Lung (tissue), 12 donors: ENCODE results near the gene ZNF385A. TPM values are rescaled to one million over a fixed set of nuclear protein-coding genes. Genes with fewer than 3 reads are reported as not detected.

Source experiments
- ATAC-seq: fragments of 200-7000 bp; cut with Tn5 transposase; one replicate; pipeline ENCODE4 v1.9.1; 2020; ENCODE audit warnings: moderate number of reproducible peaks; ENCODE audit not compliant: insufficient read depth, low FRiP score
- DNase-seq, 3 donors: peaks; one replicate each; pipeline ENCODE4 v3.0.0-alpha.2; 2013 to 2017
- H3K27ac ChIP-seq, 2 donors: one replicate each; pipeline ENCODE4 v1.5.1; 2013; ENCODE audit warnings: mild to moderate bottlenecking in 2 of 2, moderate library complexity in 2 of 2, control low read depth in 1 of 2, inconsistent platforms in 1 of 2, low read depth in 1 of 2, low read length in 1 of 2
- H3K27me3 ChIP-seq, 3 donors: one replicate each; pipeline ENCODE4 v1.5.1; 2013; ENCODE audit warnings: low read length in 2 of 3; ENCODE audit not compliant: control insufficient read depth in 3 of 3, insufficient read depth in 3 of 3
- H3K36me3 ChIP-seq, 4 donors: one replicate each; pipeline ENCODE4 v1.5.1; 2013; ENCODE audit warnings: low read length in 4 of 4, mild to moderate bottlenecking in 1 of 4, moderate library complexity in 1 of 4; ENCODE audit not compliant: control insufficient read depth in 4 of 4, insufficient read depth in 4 of 4
- H3K4me1 ChIP-seq, 5 donors: one replicate each; pipeline ENCODE4 v1.5.1; 2013; ENCODE audit warnings: low read length in 5 of 5, mild to moderate bottlenecking in 2 of 5, moderate library complexity in 1 of 5; ENCODE audit not compliant: control insufficient read depth in 5 of 5, insufficient read depth in 5 of 5
- H3K4me3 ChIP-seq: one replicate; pipeline ENCODE4 v1.5.1; 2013; ENCODE audit warnings: mild to moderate bottlenecking, control low read depth, moderate library complexity
- H3K9ac ChIP-seq, 2 donors: one replicate each; pipeline ENCODE4 v1.5.1; 2013; ENCODE audit warnings: low read length in 2 of 2, control low read depth in 1 of 2; ENCODE audit not compliant: insufficient read depth in 1 of 2
- H3K9me3 ChIP-seq, 4 donors: one replicate each; pipeline ENCODE4 v1.5.1; 2013; ENCODE audit warnings: low read length in 3 of 4, mild to moderate bottlenecking in 1 of 4, moderate library complexity in 1 of 4; ENCODE audit not compliant: control insufficient read depth in 4 of 4, insufficient read depth in 3 of 4
- WGBS, 2 donors: extraction: QIAGEN DNeasy Blood & Tissue Kit; methylation state at CpG; one replicate each; pipeline ENCODE4 v1.1.7; 2013; 5-methylcytosine and 5-hydroxymethylcytosine counted together
- polyA plus RNA-seq, 2 donors: library from polyadenylated mRNA; stranded (reverse); fragments of 200-250 nt; gene quantifications; one replicate each; pipeline ENCODE4 v1.2.1, GENCODE V29; 2013
- total RNA-seq, 2 donors: library from RNA; depleted of rRNA in 1 of 2; stranded (reverse); fragments of >200 nt in 1 of 2; gene quantifications; one replicate each; pipeline ENCODE4 v1.2.1, GENCODE V29; 2014 to 2021
- TF ChIP-seq, protein P1 (sequence below): IDR thresholded peaks from 2 replicates; pipeline ENCODE4 v1.5.1; 2012; ENCODE audit warnings: mild to moderate bottlenecking; ENCODE audit errors: control extremely low read depth, extremely low read depth
- donor health status: control.
- donor health status: control.
- donor health status: Bipolar disorder and iron deficiency.
- donor health status: healthy.
- donor health status: DM: yes; HTN: yes; CAD: no.

ZNF385A gene
- total and polyA plus RNA-seq, 4 donors = 7.6 to 26.1 (median 16.6) TPM

- peaks cover 0 to 8% (median 0%) of the 10 kb centered on the region in 3 donors for H3K27me3 ChIP-seq
- peaks cover 0 to 3% (median 0%) of the 10 kb centered on the region in 4 donors for H3K36me3 ChIP-seq
- 4 to 12% methylated on average over 22 to 25 of the region's 25 CpGs for WGBS, 2 donors
- H3K9ac ChIP-seq = peak overlapping the region; percentile 37 to 84
- ATAC-seq (no peak), DNase-seq (peak; percentile 51 to 67 (median 58))
- H3K4me3 ChIP-seq = peak overlapping the region; percentile 96
- peak overlapping the region; percentile 94 to 99 for H3K27ac ChIP-seq
- H3K4me1 ChIP-seq = peaks cover 4 to 38% (median 28%) of the 10 kb centered on the region in 5 donors
- H3K9me3 ChIP-seq = no peaks in the 10 kb centered on the region
- TF ChIP-seq, protein P1, sequence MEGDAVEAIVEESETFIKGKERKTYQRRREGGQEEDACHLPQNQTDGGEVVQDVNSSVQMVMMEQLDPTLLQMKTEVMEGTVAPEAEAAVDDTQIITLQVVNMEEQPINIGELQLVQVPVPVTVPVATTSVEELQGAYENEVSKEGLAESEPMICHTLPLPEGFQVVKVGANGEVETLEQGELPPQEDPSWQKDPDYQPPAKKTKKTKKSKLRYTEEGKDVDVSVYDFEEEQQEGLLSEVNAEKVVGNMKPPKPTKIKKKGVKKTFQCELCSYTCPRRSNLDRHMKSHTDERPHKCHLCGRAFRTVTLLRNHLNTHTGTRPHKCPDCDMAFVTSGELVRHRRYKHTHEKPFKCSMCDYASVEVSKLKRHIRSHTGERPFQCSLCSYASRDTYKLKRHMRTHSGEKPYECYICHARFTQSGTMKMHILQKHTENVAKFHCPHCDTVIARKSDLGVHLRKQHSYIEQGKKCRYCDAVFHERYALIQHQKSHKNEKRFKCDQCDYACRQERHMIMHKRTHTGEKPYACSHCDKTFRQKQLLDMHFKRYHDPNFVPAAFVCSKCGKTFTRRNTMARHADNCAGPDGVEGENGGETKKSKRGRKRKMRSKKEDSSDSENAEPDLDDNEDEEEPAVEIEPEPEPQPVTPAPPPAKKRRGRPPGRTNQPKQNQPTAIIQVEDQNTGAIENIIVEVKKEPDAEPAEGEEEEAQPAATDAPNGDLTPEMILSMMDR = no peak
These were observed 33.3 kb upstream of the ZNF385A start for GRCh38 chr12:54417712-54418440.

- Histone ChIP-seq H3K36me3 (peaks cover 0 to 3% (median 0%) of the 10 kb centered on the region in 4 donors), H3K9ac (peak overlapping the region in 1 of 2 donors; percentile 84), H3K4me1 (peaks cover 4 to 38% (median 33%) of the 10 kb centered on the region in 5 donors), H3K4me3 (peak overlapping the region; percentile 96), H3K27me3 (peaks cover 0 to 8% (median 0%) of the 10 kb centered on the region in 3 donors), H3K27ac (peak overlapping the region; percentile 66 to 99), H3K9me3 (no peaks in the 10 kb centered on the region)
- ATAC-seq (no peak), DNase-seq (no peak)
- 37 to 41% methylated on average over 5 of the region's 5 CpGs for WGBS, 2 donors
- TF ChIP-seq, protein P1 = no peak
These were observed 32.4 kb upstream of the ZNF385A start for GRCh38 chr12:54416687-54417603.

DNA sequence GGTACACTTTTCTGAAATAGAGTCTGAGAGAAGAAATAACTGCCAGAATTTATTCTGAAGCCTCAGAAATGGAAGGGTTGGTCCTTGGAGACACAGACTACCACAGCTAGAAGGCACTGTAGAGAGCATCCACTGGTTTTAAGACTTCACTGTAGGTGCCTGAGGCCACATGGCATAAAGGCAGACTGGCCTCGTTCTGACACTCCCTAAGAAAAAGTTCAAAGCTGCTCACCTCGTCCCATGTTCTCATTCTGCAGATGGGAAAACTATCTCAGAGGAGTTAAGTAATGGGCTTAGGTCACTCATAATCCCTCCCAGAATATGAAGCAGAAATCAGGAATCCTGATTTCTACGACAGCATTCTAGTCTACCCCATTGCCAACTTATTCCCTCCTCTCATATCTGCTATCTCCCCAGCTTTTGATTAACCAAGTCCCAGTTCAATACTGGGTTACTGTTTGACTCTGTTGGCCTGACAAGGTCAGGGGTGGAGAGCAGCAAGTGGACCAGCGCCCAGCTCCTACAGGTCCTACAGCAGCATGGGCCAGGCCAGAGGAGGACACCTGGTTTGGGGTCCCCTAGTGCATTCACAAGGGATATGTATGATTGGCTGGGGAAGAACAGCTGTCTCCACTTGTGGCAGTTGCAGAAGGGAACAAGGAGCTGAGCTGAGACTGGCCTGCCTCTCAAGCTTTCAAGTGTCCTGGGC, 30.8 kb upstream of the ZNF385A start:
- DNase-seq = no peak
- peaks cover 0 to 3% (median 0%) of the 10 kb centered on the region in 4 donors for H3K36me3 ChIP-seq
- H3K9me3 ChIP-seq = no peaks in the 10 kb centered on the region
- peaks cover 4 to 29% (median 28%) of the 10 kb centered on the region in 5 donors for H3K4me1 ChIP-seq
- peak overlapping the region in 1 of 2 donors; percentile 40 for H3K27ac ChIP-seq
- no peak for ATAC-seq
- H3K9ac ChIP-seq = no peak overlapping the region
- TF ChIP-seq, protein P1 = no peak
- WGBS, 2 donors = 47 to 59% methylated on average over 4 of the region's 4 CpGs
- H3K4me3 ChIP-seq = peak overlapping the region; percentile 17
- H3K27me3 ChIP-seq = peaks cover 0 to 3% (median 0%) of the 10 kb centered on the region in 3 donors
